Loucy (cell line): Measurements from ENCODE around the gene RUNX1.

ENCODE experiments used
- H2AFZ ChIP-seq: fragments of 200-600 bp; sonication (generic); 2 replicates; pipeline ENCODE4 v1.6.0; 2016; ENCODE audit warnings: antibody characterized with exemption, mild to moderate bottlenecking, low read length, moderate library complexity
- H3F3A ChIP-seq: fragments of 200-600 bp; 2 replicates; pipeline ENCODE4 v1.6.0; 2016; ENCODE audit warnings: antibody characterized with exemption, low read depth, mild to moderate bottlenecking
- H3K27me3 ChIP-seq: fragments of 200-600 bp; sonication (generic); 2 replicates; pipeline ENCODE4 v1.6.1; 2014; ENCODE audit warnings: low read length, mild to moderate bottlenecking; ENCODE audit not compliant: insufficient read depth, poor library complexity, severe bottlenecking
- H3K36me3 ChIP-seq: fragments of 200-600 bp; sonication (generic); 2 replicates; pipeline ENCODE4 v1.6.1; 2016; ENCODE audit warnings: low read length; ENCODE audit not compliant: insufficient read depth
- H3K4me1 ChIP-seq: fragments of 200-600 bp; sonication (generic); 2 replicates; pipeline ENCODE4 v1.5.1; 2014; ENCODE audit warnings: low read length, mild to moderate bottlenecking; ENCODE audit not compliant: insufficient read depth, poor library complexity, severe bottlenecking
- H3K4me2 ChIP-seq: fragments of 200-600 bp; sonication (generic); 2 replicates; pipeline ENCODE4 v1.6.0; 2014; ENCODE audit warnings: antibody characterized with exemption, low read length, low read depth, mild to moderate bottlenecking; ENCODE audit not compliant: poor library complexity, severe bottlenecking
- H3K4me3 ChIP-seq: fragments of 200-600 bp; sonication (generic); 2 replicates; pipeline ENCODE4 v1.5.1; 2014; ENCODE audit warnings: low read length, mild to moderate bottlenecking, mixed read lengths; ENCODE audit not compliant: poor library complexity, severe bottlenecking
- H3K79me2 ChIP-seq: fragments of 200-600 bp; sonication (generic); 2 replicates; pipeline ENCODE4 v1.6.1; 2014; ENCODE audit warnings: low read length; ENCODE audit not compliant: insufficient read depth
- H3K9ac ChIP-seq: fragments of 200-600 bp; sonication (generic); 2 replicates; pipeline ENCODE4 v1.6.0; 2014; ENCODE audit warnings: mild to moderate bottlenecking, low read depth, low read length, moderate library complexity; ENCODE audit not compliant: poor library complexity, severe bottlenecking
- H3K9me2 ChIP-seq: fragments of 200-600 bp; sonication (generic); replicated peaks from 2 replicates; pipeline ENCODE4 v1.6.1; 2016; ENCODE audit warnings: low read depth, low read length, mixed read lengths
- H3K9me3 ChIP-seq: fragments of 200-600 bp; sonication (generic); 2 replicates; pipeline ENCODE4 v1.6.1; 2014; ENCODE audit warnings: mild to moderate bottlenecking, antibody characterized with exemption, low read length, low read depth; ENCODE audit not compliant: insufficient read depth
- H4K20me1 ChIP-seq: fragments of 200-600 bp; sonication (generic); 2 replicates; pipeline ENCODE4 v1.6.0; 2014; ENCODE audit warnings: antibody characterized with exemption, low read length, mild to moderate bottlenecking; ENCODE audit not compliant: insufficient read depth, poor library complexity, severe bottlenecking
- CTCF ChIP-seq: fragments of 200-600 bp; sonication (generic); conservative IDR thresholded peaks from 2 replicates; pipeline ENCODE4 v1.5.1; 2014; ENCODE audit warnings: mild to moderate bottlenecking, antibody characterized with exemption, low read length
- EZH2phosphoT487 ChIP-seq: fragments of 200-600 bp; IDR thresholded peaks from 2 replicates; pipeline ENCODE4 v1.6.1; 2018; ENCODE audit warnings: antibody characterized with exemption, mild to moderate bottlenecking, moderate library complexity, borderline replicate concordance

The RUNX1 gene

GRCh38 chr21:34882719-34883131 is 166.4 kb downstream of the RUNX1 start:
- H4K20me1 ChIP-seq, result peaks cover 96% of the 10 kb centered on the region

GRCh38 chr21:34881839-34882371 is 167.2 kb downstream of the RUNX1 start:
- Histone ChIP-seq H3K4me2 (peak overlapping the region; percentile 94), H3K9me2 (no peaks in the 10 kb centered on the region), H3K9ac (peak overlapping the region; percentile 78), H3K9me3 (no peaks in the 10 kb centered on the region), H3K36me3 (peaks cover 87% of the 10 kb centered on the region), H2AFZ (no peak overlapping the region), H4K20me1 (peaks cover 98% of the 10 kb centered on the region), H3F3A (no peaks in the 10 kb centered on the region), H3K4me3 (peak overlapping the region; percentile 80), H3K27me3 (peaks cover 5% of the 10 kb centered on the region), H3K79me2 (peaks cover 100% of the 10 kb centered on the region), H3K4me1 (peaks cover 83% of the 10 kb centered on the region)
- no peak for TF ChIP-seq CTCF
- no peak for TF ChIP-seq EZH2phosphoT487

More at GRCh38 chr21:34882719-34883131, 166.4 kb downstream of the RUNX1 start:
- H3K9ac ChIP-seq, result peak overlapping the region; percentile 78
- peaks cover 100% of the 10 kb centered on the region for H3K79me2 ChIP-seq
- H3K4me2 ChIP-seq, result peak overlapping the region; percentile 94
- peaks cover 79% of the 10 kb centered on the region for H3K4me1 ChIP-seq
- TF ChIP-seq CTCF, result no peak
- no peak for TF ChIP-seq EZH2phosphoT487
- H2AFZ ChIP-seq, result no peak overlapping the region
- H3K4me3 ChIP-seq, result peak overlapping the region; percentile 80
- H3K9me2 ChIP-seq, result no peaks in the 10 kb centered on the region
- peaks cover 5% of the 10 kb centered on the region for H3K27me3 ChIP-seq
- H3K36me3 ChIP-seq, result peaks cover 85% of the 10 kb centered on the region
- no peaks in the 10 kb centered on the region for H3K9me3 ChIP-seq
- no peaks in the 10 kb centered on the region for H3F3A ChIP-seq

GRCh38 chr21:34881421-34881820 is 167.7 kb downstream of the RUNX1 start:
- H2AFZ ChIP-seq, result no peak overlapping the region
- peaks cover 100% of the 10 kb centered on the region for H3K79me2 ChIP-seq
- H3K9me2 ChIP-seq, result no peaks in the 10 kb centered on the region
- peaks cover 88% of the 10 kb centered on the region for H3K36me3 ChIP-seq
- peaks cover 83% of the 10 kb centered on the region for H3K4me1 ChIP-seq
- H3K4me2 ChIP-seq, result peak overlapping the region; percentile 94
- no peaks in the 10 kb centered on the region for H3K9me3 ChIP-seq
- H3F3A ChIP-seq, result peaks cover 2% of the 10 kb centered on the region; the same call in 1 of the 2 replicates
- TF ChIP-seq CTCF (no peak), EZH2phosphoT487 (no peak)
- H3K9ac ChIP-seq, result peak overlapping the region; percentile 78
- H3K27me3 ChIP-seq, result peaks cover under 1% of the 10 kb centered on the region
- peaks cover 98% of the 10 kb centered on the region for H4K20me1 ChIP-seq
- peak overlapping the region; percentile 80 for H3K4me3 ChIP-seq
